Colon (tissue), 2 donors: ENCODE results near the gene CWC22.
"Not testable (repeated sequence)": the region's sequence is repeated elsewhere in the genome, so short reads cannot be mapped to it uniquely, and the experiment has no call there.

Experiments used
- FAIRE-seq: peaks from 2 replicates; lab custom pipeline; 2012; peaks lifted over from hg19 to GRCh38; lab: Jason Lieb, UNC
- donor health status: control.
- donor health status: control.

CWC22 gene

GRCh38 chr2:180003073-180003472, 4.0 kb downstream of the CWC22 start:
- no peak for FAIRE-seq

GRCh38 chr2:180002198-180002770, 4.8 kb downstream of the CWC22 start:
- no peak for FAIRE-seq

GRCh38 chr2:180001726-180002125, 5.4 kb downstream of the CWC22 start:
- no peak for FAIRE-seq

DNA sequence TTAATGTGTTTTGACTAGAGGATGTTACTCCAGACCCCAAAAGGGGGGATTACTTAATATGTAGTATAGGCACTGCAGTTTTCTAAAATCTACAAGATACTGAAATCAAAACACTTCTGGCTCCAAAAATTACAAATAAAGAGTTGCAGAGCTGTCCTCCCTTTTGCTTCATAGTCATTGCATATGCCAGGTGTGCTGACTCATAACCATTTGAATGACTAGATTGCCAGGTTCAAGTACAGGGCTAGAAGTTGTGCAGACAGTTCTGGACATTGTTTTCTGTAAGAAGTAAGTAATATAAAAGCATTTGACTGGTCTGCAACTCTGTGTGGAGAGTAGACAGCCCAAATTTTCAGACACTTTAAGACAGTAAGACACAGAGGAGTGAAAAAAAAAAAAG, 6.7 kb downstream of the CWC22 start:
- no peak for FAIRE-seq

DNA sequence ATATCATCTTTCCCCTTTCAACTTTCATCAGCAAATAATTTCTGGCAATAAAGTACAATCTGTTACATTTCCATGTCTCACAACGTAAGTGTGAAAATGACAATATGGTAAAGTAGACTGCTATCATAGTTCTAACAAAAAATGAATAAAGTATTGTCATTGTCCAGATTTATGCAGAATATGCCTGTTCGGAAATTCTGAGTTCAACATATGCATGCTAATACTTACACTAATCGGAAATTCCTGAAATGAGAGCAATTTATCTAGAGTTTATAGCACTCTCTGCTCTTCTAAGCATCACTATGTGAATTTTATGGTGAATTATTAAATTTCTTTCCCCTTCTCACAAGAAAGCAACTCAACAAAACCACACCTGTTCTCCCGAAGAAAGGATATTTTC, 8.1 kb downstream of the CWC22 start:
- no peak for FAIRE-seq

DNA sequence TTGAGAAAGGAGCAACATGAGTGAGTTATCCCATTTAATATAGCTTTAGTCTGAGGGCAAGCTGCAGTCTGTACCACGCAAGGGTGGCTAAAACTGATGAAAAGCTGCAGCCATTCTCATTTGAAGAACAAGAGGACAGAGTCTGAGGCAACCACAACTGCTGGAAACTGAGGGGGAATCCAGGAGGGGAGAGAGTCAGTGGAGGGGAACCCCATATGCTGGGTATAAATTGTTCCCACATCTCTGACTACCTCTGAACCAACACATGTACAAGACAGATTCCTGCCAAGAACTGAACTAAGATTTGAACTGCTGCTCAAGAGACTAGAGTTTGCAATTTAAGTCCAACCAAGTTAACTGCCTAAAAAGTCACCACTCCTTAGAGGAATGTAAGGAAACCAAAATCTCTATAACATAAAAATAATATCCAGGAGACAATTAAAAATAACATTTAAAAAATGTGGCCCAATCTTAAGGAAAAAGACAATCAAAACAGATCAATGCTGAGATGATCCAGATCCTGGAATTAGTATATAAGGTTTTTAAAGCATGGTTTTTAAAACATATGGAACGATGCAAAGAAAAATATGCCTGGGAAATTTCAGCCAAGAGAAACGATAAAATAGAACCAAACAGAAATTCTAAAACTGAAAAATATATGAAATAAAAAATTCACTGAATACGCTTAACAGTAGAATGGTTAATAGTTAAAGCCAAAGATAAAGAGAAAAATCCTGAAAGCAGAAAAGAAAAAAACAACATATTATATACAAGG, 11.2 kb downstream of the CWC22 start:
- FAIRE-seq, result no peak

GRCh38 chr2:179991344-179991743, 15.8 kb downstream of the CWC22 start:
- no peak for FAIRE-seq

- no peak for FAIRE-seq
These were observed 16.3 kb downstream of the CWC22 start for GRCh38 chr2:179990676-179991317.

DNA sequence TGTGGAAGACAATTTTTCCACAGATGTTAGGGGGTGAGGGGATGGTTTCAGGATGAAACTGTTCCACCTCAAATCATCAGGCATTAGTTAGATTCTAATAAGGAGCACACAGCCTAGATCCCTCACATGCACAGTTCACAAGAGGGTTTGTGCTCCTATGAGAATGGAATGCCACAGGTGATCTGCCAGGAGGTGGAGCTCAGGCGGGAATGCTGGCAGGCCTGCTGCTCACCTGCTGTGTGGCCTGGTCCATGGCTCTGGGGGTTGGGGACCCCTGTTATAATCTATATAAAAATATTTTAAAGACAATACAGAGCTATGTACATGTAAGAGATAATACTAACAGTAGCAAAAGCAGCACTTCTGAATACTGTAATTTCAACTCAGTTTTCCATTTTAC, 19.2 kb downstream of the CWC22 start:
- no peak for FAIRE-seq

- no peak for FAIRE-seq
These were observed 21.8 kb downstream of the CWC22 start for GRCh38 chr2:179985163-179985820.

GRCh38 chr2:179983250-179983932, 23.7 kb downstream of the CWC22 start:
- FAIRE-seq, result no peak

- no peak for FAIRE-seq
These were observed 26.0 kb downstream of the CWC22 start for GRCh38 chr2:179981085-179981484.

DNA sequence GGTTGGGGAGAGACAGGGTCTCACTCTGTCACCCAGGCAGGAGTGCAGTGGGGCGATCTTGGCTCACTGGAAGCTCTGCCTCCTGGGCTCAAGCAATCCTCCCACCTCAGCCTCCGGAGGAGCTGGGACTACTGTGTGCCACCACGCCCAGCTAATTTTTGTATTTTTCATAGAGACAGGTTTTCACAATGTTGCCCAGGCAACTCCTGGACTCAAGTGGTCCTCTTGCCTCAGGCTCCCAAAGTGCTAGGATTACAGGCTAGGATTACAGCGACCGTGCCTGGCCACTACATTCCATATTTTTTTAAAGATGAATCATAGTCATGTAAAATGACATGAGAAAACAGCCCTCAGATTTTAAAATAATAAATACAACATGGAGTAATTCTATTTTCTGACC, 32.3 kb downstream of the CWC22 start:
- no peak for FAIRE-seq

DNA sequence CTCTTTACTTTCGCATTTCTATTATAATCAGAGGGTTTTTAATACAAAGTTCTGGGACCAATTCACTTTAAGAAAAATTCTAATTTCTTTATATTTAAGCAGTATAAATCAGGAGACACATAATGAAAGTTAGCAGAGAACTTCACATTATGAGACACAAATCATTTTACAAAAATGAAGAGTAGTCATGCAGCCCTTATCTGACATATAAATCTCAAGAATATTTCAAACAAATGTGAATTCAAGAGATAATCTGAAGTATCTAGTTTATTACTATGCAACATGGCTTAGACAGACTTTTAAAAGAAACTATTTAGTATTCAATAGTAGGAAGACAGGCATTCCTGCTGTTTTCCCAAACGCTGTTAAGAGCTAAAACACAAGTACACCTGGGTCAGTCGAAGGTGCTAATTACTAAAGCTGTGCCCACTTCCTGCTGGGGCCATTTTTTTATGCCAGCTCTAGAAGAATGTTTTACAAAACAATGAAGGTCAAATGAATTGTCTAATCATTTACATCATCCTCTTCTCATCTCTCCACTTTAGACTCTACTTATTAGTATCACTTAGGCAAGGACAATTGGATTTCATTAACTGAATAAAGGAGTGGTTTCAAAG, 40.2 kb downstream of the CWC22 start:
- no peak for FAIRE-seq

DNA sequence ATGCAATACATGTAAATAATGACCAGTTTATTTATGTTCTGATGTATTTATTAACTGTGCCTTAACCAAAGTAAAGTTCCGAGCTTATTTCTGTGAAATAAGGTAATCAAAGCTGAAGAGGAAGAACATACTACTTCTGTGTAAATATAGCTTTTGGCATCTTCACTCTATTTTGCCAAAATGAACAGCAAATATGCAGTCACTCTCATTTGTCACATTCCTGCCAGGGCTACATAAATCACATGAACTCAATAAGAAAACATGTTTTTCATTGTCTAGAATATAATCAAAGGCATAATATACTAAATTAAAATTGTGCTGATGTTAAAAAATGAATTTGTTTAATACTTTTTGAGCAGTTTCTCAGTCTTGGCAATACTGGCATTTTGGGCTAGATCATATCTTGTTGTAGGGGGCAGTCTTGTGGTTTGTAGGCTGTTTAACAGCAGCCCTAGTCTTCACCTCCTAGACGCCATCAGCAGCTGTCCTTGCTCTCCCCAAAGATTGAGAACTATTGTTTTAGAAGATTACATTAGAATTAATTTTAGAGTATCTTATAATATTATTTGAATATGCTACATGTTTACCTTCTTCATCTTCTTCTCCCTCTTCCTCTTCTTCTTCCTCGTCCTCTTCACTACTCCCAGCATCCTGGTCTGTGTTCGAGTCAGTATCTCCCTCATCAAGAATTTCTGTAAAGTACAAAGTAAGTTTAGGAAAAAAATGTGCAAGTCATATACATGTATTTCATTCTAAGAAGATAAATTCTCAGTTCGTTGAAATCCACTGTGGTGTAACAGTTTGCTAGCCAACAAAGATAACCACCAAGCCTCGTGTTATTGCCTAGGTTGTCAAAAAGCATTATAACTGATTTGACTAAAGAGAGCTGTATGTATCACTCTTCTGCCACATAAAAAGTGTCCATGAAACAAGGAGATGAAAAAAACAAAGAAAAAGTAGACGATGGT, 41.5 kb downstream of the CWC22 start:
- FAIRE-seq, result no peak

GRCh38 chr2:179963626-179964025, 43.5 kb downstream of the CWC22 start:
- no peak for FAIRE-seq

- not testable (repeated sequence) for FAIRE-seq
These were observed 48.8 kb downstream of the CWC22 start for GRCh38 chr2:179958251-179958650.

DNA sequence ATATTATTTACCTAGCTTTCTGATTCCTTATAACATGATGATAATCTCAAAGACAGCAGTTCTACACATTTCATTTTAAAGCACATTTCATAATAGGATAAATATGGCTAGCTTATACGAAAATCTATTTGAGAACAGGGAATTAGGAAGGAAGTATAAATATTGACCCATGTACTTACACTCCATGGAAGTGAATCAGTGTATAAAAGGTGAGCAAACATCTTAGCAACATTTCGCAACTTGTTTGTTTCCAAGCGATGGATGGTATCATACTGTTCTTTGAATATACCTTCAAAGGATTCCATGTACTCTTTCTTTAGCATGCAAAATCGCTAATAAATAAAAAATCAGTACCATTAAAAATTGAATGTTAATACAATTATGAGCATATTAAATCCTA, 53.1 kb downstream of the CWC22 start:
- FAIRE-seq, result no peak

DNA sequence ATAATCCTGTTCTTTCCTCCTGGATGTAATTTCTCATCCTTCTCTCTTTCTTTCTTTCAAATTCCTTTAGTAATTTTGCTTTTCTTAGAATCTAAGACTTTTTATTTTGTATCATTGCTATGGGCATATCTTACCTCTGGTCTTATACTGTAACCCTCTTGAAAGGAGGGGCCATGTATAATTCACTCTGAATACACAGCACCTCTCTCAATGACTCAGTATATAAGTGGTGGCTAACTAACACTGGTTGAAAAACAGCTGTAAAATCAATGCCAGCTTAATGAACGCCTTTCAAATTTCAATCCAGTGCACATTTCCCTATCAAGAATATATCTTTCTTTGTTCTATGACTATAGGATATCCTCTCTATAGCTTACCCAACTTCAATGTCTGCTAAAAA, 53.7 kb downstream of the CWC22 start:
- no peak for FAIRE-seq

- no peak for FAIRE-seq
These were observed 54.4 kb downstream of the CWC22 start for GRCh38 chr2:179952658-179953057.

DNA sequence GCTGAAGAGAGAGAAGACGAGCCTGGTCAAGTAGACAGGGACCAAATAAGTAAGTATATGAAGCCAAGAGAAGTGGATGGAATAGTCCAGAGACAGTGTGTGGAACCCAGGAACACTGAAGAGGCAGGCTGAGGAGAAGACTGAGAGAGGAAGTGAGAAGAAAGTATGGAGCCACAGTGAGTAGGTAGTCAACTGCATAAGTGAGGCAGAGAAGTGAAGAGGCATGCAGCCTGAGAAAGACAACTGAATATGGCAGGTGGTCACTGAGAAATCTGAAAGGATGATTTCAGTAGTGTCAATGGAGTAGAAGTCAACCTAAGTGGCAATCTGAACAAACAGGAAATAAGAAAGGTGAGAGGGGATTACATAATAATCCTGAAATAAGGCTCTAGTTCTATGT, 55.4 kb downstream of the CWC22 start:
- no peak for FAIRE-seq
